Measurements from ENCODE around the gene GRAP.
"Not testable (repeated sequence)": the region's sequence is repeated elsewhere in the genome, so short reads cannot be mapped to it uniquely, and the experiment has no call there.

The GRAP gene

GRCh38 chr17:19046782-19047375 lies at the start of gene GRAP:
GRAP (minus strand) TSS chr17:19046957; CDS start chr17:19046926, 31 bp downstream.
- DNase-seq; intact Hi-C loops (cut with DNase I): not testable (repeated sequence)

- peak in 2 of 10 donors; percentile 25 to 46 for DNase-seq
- intact Hi-C loops (cut with DNase I), result not testable (repeated sequence)
Observed at GRCh38 chr17:19093684-19094438, 47.1 kb upstream of the GRAP start.

GRCh38 chr17:19092737-19093683 lies 46.3 kb upstream of the GRAP start:
- intact Hi-C loops (cut with DNase I), result not testable (repeated sequence)
- DNase-seq, result peak in 2 of 10 donors; percentile 4 to 9

GRCh38 chr17:19090058-19090772 lies 43.5 kb upstream of the GRAP start:
- DNase-seq; intact Hi-C loops (cut with DNase I): not testable (repeated sequence)

GRCh38 chr17:19088804-19089685 lies 42.3 kb upstream of the GRAP start:
- peak in 1 of 10 donors; percentile 22 for DNase-seq
- intact Hi-C loops (cut with DNase I), result not testable (repeated sequence)

GRCh38 chr17:19077386-19077785 lies 30.6 kb upstream of the GRAP start:
- DNase-seq; intact Hi-C loops (cut with DNase I): not testable (repeated sequence)

GRCh38 chr17:19076398-19077192 lies 29.8 kb upstream of the GRAP start:
- peak in 9 of 10 donors; percentile 7 to 88 (median 25) for DNase-seq
- intact Hi-C loops (cut with DNase I), result not testable (repeated sequence)

GRCh38 chr17:19070318-19071168 lies 23.8 kb upstream of the GRAP start:
- intact Hi-C loops (cut with DNase I); DNase-seq: not testable (repeated sequence)

GRCh38 chr17:19064378-19064777 lies 17.6 kb upstream of the GRAP start:
- peak in 4 of 10 donors; percentile 1 to 5 (median 2) for DNase-seq
- intact Hi-C loops (cut with DNase I), result not testable (repeated sequence)

- intact Hi-C loops (cut with DNase I), result not testable (repeated sequence)
- DNase-seq, result peak; percentile 12 to 95 (median 71)
Observed at GRCh38 chr17:19063326-19063956, 16.7 kb upstream of the GRAP start.

- DNase-seq; intact Hi-C loops (cut with DNase I): not testable (repeated sequence)
Observed at GRCh38 chr17:19062718-19063325, 16.1 kb upstream of the GRAP start.

- peak in 6 of 10 donors; percentile 1 to 87 (median 33) for DNase-seq
Observed at GRCh38 chr17:19062009-19062717, 15.4 kb upstream of the GRAP start.

GRCh38 chr17:19055447-19055846 lies 8.7 kb upstream of the GRAP start:
- intact Hi-C loops (cut with DNase I); DNase-seq: not testable (repeated sequence)

More at GRCh38 chr17:19062009-19062717, 15.4 kb upstream of the GRAP start:
- intact Hi-C loops (cut with DNase I), result not testable (repeated sequence)

- DNase-seq, result not testable (repeated sequence)
Observed at GRCh38 chr17:19048826-19049225, 2.1 kb upstream of the GRAP start.

GRCh38 chr17:19047510-19047909 lies 753 bp upstream of the GRAP start:
- peak in 2 of 10 donors; percentile 24 to 26 for DNase-seq
- intact Hi-C loops (cut with DNase I), result not testable (repeated sequence)

More at GRCh38 chr17:19048826-19049225, 2.1 kb upstream of the GRAP start:
- intact Hi-C loops (cut with DNase I), result not testable (repeated sequence)
